A549 (cell line): ENCODE data around the gene KNOP1.

ENCODE experiments used
- CTCF ChIP-seq: fragments of >200 bp; sonication (Bioruptor Twin); formaldehyde crosslinking; IDR thresholded peaks from 3 replicates; pipeline ENCODE4 v1.5.1; 2016
- EHMT2 ChIP-seq: fragments of 200-600 bp; sonication (generic); IDR thresholded peaks from 2 replicates; pipeline ENCODE4 v1.6.1; 2016; ENCODE audit warnings: antibody characterized with exemption, low read depth, mild to moderate bottlenecking, moderate library complexity
- EP300 ChIP-seq, 2 experiments: fragments of >200 bp; sonication (Bioruptor Twin); formaldehyde crosslinking; IDR thresholded peaks; 2 replicates in 1 of 2; 3 replicates in 1 of 2; pipeline ENCODE4 v1.6.1; 2016 to 2017
- HDAC2 ChIP-seq: fragments of 200-600 bp; sonication (generic); IDR thresholded peaks from 2 replicates; pipeline ENCODE4 v1.6.1; 2016
- HEYL ChIP-seq: fragments of 250-450 bp; sonication (Bioruptor Pico); IDR thresholded peaks from 2 replicates; pipeline ENCODE4 v1.8.0; 2021; ENCODE audit warnings: mild to moderate bottlenecking, moderate library complexity
- KDM1A ChIP-seq: fragments of 200-600 bp; sonication (generic); IDR thresholded peaks from 2 replicates; pipeline ENCODE4 v1.6.1; 2016; ENCODE audit warnings: low read depth, mild to moderate bottlenecking
- MAX ChIP-seq: IDR thresholded peaks from 2 replicates; pipeline ENCODE4 v1.6.1; 2012
- MAZ ChIP-seq: fragments of 150-350 bp; IDR thresholded peaks from 2 replicates; pipeline ENCODE4 v1.6.1; 2014; ENCODE audit warnings: antibody characterized with exemption, low read depth, low read length, borderline replicate concordance
- MYC ChIP-seq: IDR thresholded peaks from 2 replicates; pipeline ENCODE4 v1.6.1; 2012; ENCODE audit warnings: mild to moderate bottlenecking, inconsistent platforms, low read length, improper control_type of control experiment, borderline replicate concordance
- POLR2A ChIP-seq: IDR thresholded peaks from 2 replicates; pipeline ENCODE4 v1.6.1; 2012; ENCODE audit warnings: mild to moderate bottlenecking, low read length
- RAD21 ChIP-seq, 2 experiments: fragments of >200 bp in 1 of 2; sonication (Bioruptor Twin) in 1 of 2; formaldehyde crosslinking in 1 of 2; IDR thresholded peaks in 1 of 2; conservative IDR thresholded peaks in 1 of 2; 2 replicates in 1 of 2; 3 replicates in 1 of 2; pipeline ENCODE4 v1.6.1; 2012 to 2018; ENCODE audit warnings: inconsistent platforms in 1 of 2
- REST ChIP-seq: fragments of 200-600 bp; sonication (generic); IDR thresholded peaks from 2 replicates; pipeline ENCODE4 v1.6.1; 2016; ENCODE audit warnings: antibody characterized with exemption, mild to moderate bottlenecking, moderate library complexity
- ZC3H11A ChIP-seq: fragments of 450-650 bp; IDR thresholded peaks from 2 replicates; pipeline ENCODE4 v1.6.1; 2014; ENCODE audit warnings: antibody characterized with exemption, mild to moderate bottlenecking

- TF ChIP-seq EP300 (IDR thresholded peaks at IDR 0.05): no peak
- no peak for TF ChIP-seq EHMT2
- TF ChIP-seq POLR2A: no peak
- TF ChIP-seq MYC: no peak
- no peak for TF ChIP-seq ZC3H11A
- TF ChIP-seq CTCF: no peak
- TF ChIP-seq REST: no peak
- no peak for TF ChIP-seq HEYL
- TF ChIP-seq HDAC2: no peak
- TF ChIP-seq MAZ: no peak
- no peak for TF ChIP-seq MAX
- TF ChIP-seq RAD21 (conservative IDR thresholded peaks at IDR 0.05 in 1 of 2, IDR thresholded peaks at IDR 0.05 in 1 of 2): no peak
- no peak for TF ChIP-seq KDM1A
Observed at GRCh38 chr16:19733551-19733950, 15.5 kb upstream of the KNOP1 start.
